A673 (cell line): ENCODE results near the gene NAGLU. TPM values are rescaled to one million over a fixed set of nuclear protein-coding genes. Genes with fewer than 3 reads are reported as not detected.

Experiments used
- BruUV-seq: library from RNA; stranded (reverse); fragments of 400-500 nt; replicated peaks from 2 replicates; lab custom pipeline; 2021; lab: Mats Ljungman, UMichigan
- CTCF ChIA-PET: fragments of 300-600 bp; sonication (Branson Sonifier 250); formaldehyde crosslinking; loops from one replicate; lab custom pipeline; 2022; ENCODE audit warnings: antibody characterized with exemption; lab: Charles Lee
- POLR2A ChIA-PET: fragments of 300-600 bp; sonication (Branson Sonifier 250); formaldehyde crosslinking; loops from one replicate; lab custom pipeline; 2022; ENCODE audit warnings: antibody characterized with exemption; ENCODE audit not compliant: low non-redundant PET; lab: Charles Lee
- DNase-seq: peaks from one replicate; pipeline ENCODE4 v3.0.0-alpha.2; 2015; ENCODE audit warnings: low spot score
- H3K27ac ChIP-seq: fragments of 200-600 bp; sonication (generic); 2 replicates; pipeline ENCODE4 v1.5.1; 2016; ENCODE audit warnings: mixed run types, low read depth, mild to moderate bottlenecking, mixed read lengths, antibody characterized with exemption, low read length; ENCODE audit not compliant: poor library complexity, severe bottlenecking
- H3K27me3 ChIP-seq: fragments of 200-600 bp; sonication (generic); replicated peaks from 2 replicates; pipeline ENCODE4 v1.6.1; 2017; ENCODE audit warnings: mixed run types, low read depth, mild to moderate bottlenecking, mixed read lengths, antibody characterized with exemption, low read length; ENCODE audit not compliant: insufficient read depth, poor library complexity
- H3K36me3 ChIP-seq: fragments of 200-600 bp; sonication (generic); 2 replicates; pipeline ENCODE4 v1.6.1; 2016; ENCODE audit warnings: mixed run types, mild to moderate bottlenecking, mixed read lengths, antibody characterized with exemption, low read length; ENCODE audit not compliant: insufficient read depth, poor library complexity, severe bottlenecking
- H3K4me1 ChIP-seq: fragments of 200-600 bp; sonication (generic); 2 replicates; pipeline ENCODE4 v1.6.1; 2017; ENCODE audit warnings: mixed run types, mild to moderate bottlenecking, mixed read lengths, antibody characterized with exemption, low read length; ENCODE audit not compliant: insufficient read depth, poor library complexity, severe bottlenecking
- H3K4me3 ChIP-seq: fragments of 200-600 bp; sonication (generic); 2 replicates; pipeline ENCODE4 v1.5.1; 2016; ENCODE audit warnings: low read depth, mixed run types, mild to moderate bottlenecking, mixed read lengths, low read length; ENCODE audit not compliant: poor library complexity, severe bottlenecking
- H3K9me3 ChIP-seq: fragments of 200-600 bp; sonication (generic); 2 replicates; pipeline ENCODE4 v1.6.1; 2016; ENCODE audit warnings: mixed run types, low read depth, mild to moderate bottlenecking, mixed read lengths, antibody characterized with exemption, low read length; ENCODE audit not compliant: poor library complexity, severe bottlenecking
- EZH2 ChIP-seq: fragments of 200-600 bp; sonication (generic); IDR thresholded peaks from 2 replicates; pipeline ENCODE4 v1.6.1; 2017; ENCODE audit warnings: borderline replicate concordance, low read depth, mild to moderate bottlenecking, mixed read lengths, antibody characterized with exemption, low read length; ENCODE audit not compliant: poor library complexity, severe bottlenecking
- intact Hi-C: fragments of 100-400 bp; cut with micrococcal nuclease; formaldehyde crosslinking; loops from one replicate; pipeline ENCODE4 v1.10.0; 2022; ENCODE audit not compliant: unreplicated experiment
- total RNA-seq: library from RNA; stranded (reverse); gene quantifications from 2 replicates; pipeline ENCODE4 v1.2.3, GENCODE V29; 2021
- TF ChIP-seq, protein P1 (sequence below): fragments of 300-800, 200-600 bp; sonication (generic); conservative IDR thresholded peaks from 2 replicates; pipeline ENCODE4 v1.5.1; 2017; ENCODE audit warnings: low read depth, mild to moderate bottlenecking, antibody characterized with exemption, low read length, moderate library complexity, mixed read lengths

Gene NAGLU
- total RNA-seq, 1 experiment from 2014 or later = 9.6 TPM

DNA sequence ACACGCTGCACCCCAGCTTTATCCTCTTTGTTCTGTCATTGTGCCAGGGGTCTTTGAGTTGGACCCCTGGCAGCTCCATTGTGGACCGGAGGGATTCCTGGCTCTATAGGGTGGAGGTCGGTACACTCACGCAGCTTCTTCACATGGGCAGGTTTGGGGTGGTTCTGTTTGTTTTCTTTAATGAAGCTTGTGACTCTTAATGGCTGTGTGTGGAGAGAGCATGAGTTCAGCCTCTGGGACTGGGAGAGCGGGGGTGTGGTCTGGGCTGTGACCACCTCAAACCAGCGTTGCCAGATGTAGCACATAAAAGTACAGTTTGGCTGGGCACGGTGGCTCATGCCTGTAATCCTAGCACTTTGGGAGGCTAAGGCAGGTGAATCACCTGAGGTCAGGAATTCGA lies 21.2 kb upstream of the NAGLU start:
- Histone ChIP-seq H3K4me3 (no peak overlapping the region), H3K4me1 (peaks cover 24% of the 10 kb centered on the region), H3K36me3 (no peaks in the 10 kb centered on the region), H3K27ac (no peak overlapping the region), H3K9me3 (no peaks in the 10 kb centered on the region), H3K27me3 (no peaks in the 10 kb centered on the region)
- TF ChIP-seq, protein P1, sequence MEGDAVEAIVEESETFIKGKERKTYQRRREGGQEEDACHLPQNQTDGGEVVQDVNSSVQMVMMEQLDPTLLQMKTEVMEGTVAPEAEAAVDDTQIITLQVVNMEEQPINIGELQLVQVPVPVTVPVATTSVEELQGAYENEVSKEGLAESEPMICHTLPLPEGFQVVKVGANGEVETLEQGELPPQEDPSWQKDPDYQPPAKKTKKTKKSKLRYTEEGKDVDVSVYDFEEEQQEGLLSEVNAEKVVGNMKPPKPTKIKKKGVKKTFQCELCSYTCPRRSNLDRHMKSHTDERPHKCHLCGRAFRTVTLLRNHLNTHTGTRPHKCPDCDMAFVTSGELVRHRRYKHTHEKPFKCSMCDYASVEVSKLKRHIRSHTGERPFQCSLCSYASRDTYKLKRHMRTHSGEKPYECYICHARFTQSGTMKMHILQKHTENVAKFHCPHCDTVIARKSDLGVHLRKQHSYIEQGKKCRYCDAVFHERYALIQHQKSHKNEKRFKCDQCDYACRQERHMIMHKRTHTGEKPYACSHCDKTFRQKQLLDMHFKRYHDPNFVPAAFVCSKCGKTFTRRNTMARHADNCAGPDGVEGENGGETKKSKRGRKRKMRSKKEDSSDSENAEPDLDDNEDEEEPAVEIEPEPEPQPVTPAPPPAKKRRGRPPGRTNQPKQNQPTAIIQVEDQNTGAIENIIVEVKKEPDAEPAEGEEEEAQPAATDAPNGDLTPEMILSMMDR = no peak
- TF ChIP-seq EZH2 = no peak
- CTCF ChIA-PET = no interaction called here
- POLR2A ChIA-PET = no interaction called here
- BruUV-seq = no TSS peak
- no peak for DNase-seq
- intact Hi-C loops = loop anchor here (5.0 kb wide), 1 partner anchor 108 kb away; no protein-coding TSS in a partner anchor

- ChIA-PET POLR2A (no interaction called here), CTCF (interaction anchor here (0.6 to 0.7 kb wide), 3 partner anchors 10 to 257 kb away, joined by 3 to 5 read pairs (median 3); no protein-coding TSS in a partner anchor)
- Histone ChIP-seq H3K4me3 (no peak overlapping the region), H3K9me3 (no peaks in the 10 kb centered on the region), H3K27me3 (no peaks in the 10 kb centered on the region), H3K36me3 (no peaks in the 10 kb centered on the region), H3K4me1 (peaks cover 29% of the 10 kb centered on the region), H3K27ac (no peak overlapping the region)
- TF ChIP-seq, protein P1 = peak; percentile 87
- no peak for TF ChIP-seq EZH2
- DNase-seq = peak; percentile 72
- no TSS peak for BruUV-seq
- intact Hi-C loops = loop anchor here (1.0 to 5.0 kb wide), 2 partner anchors 89 to 110 kb away; no protein-coding TSS in a partner anchor
Measured at GRCh38 chr17:42517516-42517915, 18.5 kb upstream of the NAGLU start.

DNA sequence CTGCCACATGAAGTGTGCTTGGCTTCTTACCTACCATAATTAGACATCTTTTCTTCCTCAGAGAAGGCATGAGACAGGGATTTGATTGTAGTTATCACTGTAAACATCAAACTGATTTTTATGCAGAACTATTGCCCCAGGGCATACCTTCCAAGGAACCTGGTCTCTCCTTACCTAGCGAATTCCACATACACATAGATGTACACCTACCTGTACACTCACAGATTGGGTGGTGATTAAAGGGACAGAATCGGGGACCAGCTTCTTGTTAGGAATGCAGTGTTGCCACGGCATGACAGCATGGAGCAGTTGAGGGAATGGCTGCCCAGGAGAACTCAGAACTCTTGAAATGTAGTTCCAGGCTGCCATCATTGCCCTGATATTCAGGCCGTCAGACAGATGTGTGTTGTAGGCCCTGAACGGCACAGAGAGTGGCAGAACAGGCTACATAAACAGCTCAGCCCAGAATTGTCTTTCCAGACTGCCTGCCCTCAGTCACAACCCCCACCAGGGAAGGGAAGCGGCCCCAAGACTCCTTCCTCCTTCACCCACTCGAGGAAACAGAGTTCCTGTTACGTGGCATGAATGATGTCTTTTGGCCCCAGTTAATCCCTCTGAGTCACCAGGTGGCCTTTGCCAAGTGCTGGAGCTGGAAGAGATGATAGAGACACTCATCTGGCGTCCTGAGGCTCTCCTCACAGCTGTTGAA lies 17.8 kb upstream of the NAGLU start:
- H3K27ac ChIP-seq = peak overlapping the region; percentile 63
- no peak overlapping the region for H3K4me3 ChIP-seq
- intact Hi-C loops = loop anchor here (5.0 kb wide), 1 partner anchor 111 kb away; no protein-coding TSS in a partner anchor
- H3K36me3 ChIP-seq = no peaks in the 10 kb centered on the region
- no TSS peak for BruUV-seq
- ChIA-PET CTCF (interaction anchor here (0.6 to 0.7 kb wide), 3 partner anchors 9 to 257 kb away, joined by 3 to 5 read pairs (median 3); no protein-coding TSS in a partner anchor), POLR2A (no interaction called here)
- H3K9me3 ChIP-seq = no peaks in the 10 kb centered on the region
- H3K27me3 ChIP-seq = no peaks in the 10 kb centered on the region
- TF ChIP-seq EZH2 = no peak
- TF ChIP-seq, protein P1 = no peak
- peaks cover 29% of the 10 kb centered on the region for H3K4me1 ChIP-seq
- DNase-seq = peak; percentile 73
